B cell (primary cell): ENCODE results near the gene PDCD1LG2. TPM values are rescaled to one million over a fixed set of nuclear protein-coding genes. Genes with fewer than 3 reads are reported as not detected.

Source experiments
- ATAC-seq: fragments of 200-7000 bp; cut with Tn5 transposase; one replicate; pipeline ENCODE4 v1.10.0; 2021; ENCODE audit warnings: low read depth, mild to moderate bottlenecking, moderate number of reproducible peaks, moderate library complexity
- CTCF ChIA-PET: fragments of 350-600 bp; sonication (Branson Sonifier 250); formaldehyde crosslinking; loops from one replicate; lab custom pipeline; 2021; ENCODE audit warnings: antibody characterized with exemption, inconsistent platforms; lab: Charles Lee
- POLR2A ChIA-PET: fragments of 350-600 bp; sonication (Branson Sonifier 250); formaldehyde crosslinking; loops from one replicate; lab custom pipeline; 2021; ENCODE audit warnings: antibody characterized with exemption; lab: Charles Lee
- DNase-seq: peaks from one replicate; pipeline ENCODE4 v3.0.0; 2013
- H2AFZ ChIP-seq: 2 replicates; pipeline ENCODE4 v1.6.1; 2012; ENCODE audit warnings: mild to moderate bottlenecking, low read depth, low read length; ENCODE audit not compliant: insufficient read depth, poor library complexity, severe bottlenecking
- H3K27ac ChIP-seq, 2 donors: 1 replicate in 1 of 2; 2 replicates in 1 of 2; pipeline ENCODE4 v1.5.1; 2012 to 2013; ENCODE audit warnings: low read length in 2 of 2, mild to moderate bottlenecking in 2 of 2, moderate library complexity in 1 of 2
- H3K27me3 ChIP-seq, 4 experiments: fragments of 200-600 bp in 1 of 4; sonication (generic) in 1 of 4; replicated peaks in 1 of 4; 1 replicate in 2 of 4; 2 replicates in 2 of 4; pipeline versions ENCODE4 v1.6.1 to v1.7.0; 2013 to 2016; ENCODE audit warnings: low read length in 3 of 4, mild to moderate bottlenecking in 2 of 4, mixed read lengths in 1 of 4, moderate library complexity in 1 of 4; ENCODE audit not compliant: insufficient read depth in 4 of 4, control insufficient read depth in 3 of 4; ENCODE audit errors: control extremely low read depth in 1 of 4
- H3K36me3 ChIP-seq, 2 experiments: replicated peaks in 1 of 2; 1 replicate in 1 of 2; 2 replicates in 1 of 2; pipeline versions ENCODE4 v1.6.1 to v1.7.1; 2013; ENCODE audit warnings: low read length in 1 of 2; ENCODE audit not compliant: insufficient read depth in 2 of 2, control insufficient read depth in 1 of 2; ENCODE audit errors: control extremely low read depth in 1 of 2, extremely low read depth in 1 of 2
- H3K4me1 ChIP-seq, 2 donors: fragments of 200-600 bp in 1 of 2; sonication (generic) in 1 of 2; 1 replicate in 1 of 2; 2 replicates in 1 of 2; pipeline versions ENCODE4 v1.5.1 to v1.6.1; 2013 to 2017; ENCODE audit warnings: low read length in 2 of 2; ENCODE audit not compliant: control insufficient read depth in 2 of 2, insufficient read depth in 2 of 2
- H3K4me2 ChIP-seq: replicated peaks from 2 replicates; pipeline ENCODE3; 2012; ENCODE audit warnings: mild to moderate bottlenecking, low read depth, low read length; ENCODE audit not compliant: poor library complexity, severe bottlenecking
- H3K4me3 ChIP-seq, 5 experiments: fragments of 200-600 bp in 1 of 5; sonication (generic) in 1 of 5; 1 replicate in 3 of 5; 2 replicates in 2 of 5; pipeline versions ENCODE4 v1.5.1 to v1.7.0; 2011 to 2016; ENCODE audit warnings: low read length in 4 of 5, mild to moderate bottlenecking in 4 of 5, low read depth in 2 of 5, control low read depth in 1 of 5, moderate library complexity in 1 of 5; ENCODE audit not compliant: insufficient read depth in 1 of 5; ENCODE audit errors: control extremely low read depth in 1 of 5, extremely low read depth in 1 of 5
- H3K79me2 ChIP-seq: fragments of 200-600 bp; sonication (generic); one replicate; pipeline ENCODE4 v1.6.0; 2016; ENCODE audit warnings: low read length; ENCODE audit not compliant: control insufficient read depth, insufficient read depth
- H3K9ac ChIP-seq: fragments of 200-600 bp; sonication (generic); 2 replicates; pipeline ENCODE4 v1.6.1; 2017; ENCODE audit warnings: mild to moderate bottlenecking, low read length, moderate library complexity
- H3K9me3 ChIP-seq, 3 donors: one replicate each; pipeline versions ENCODE4 v1.6.1 to v1.7.1; 2013; ENCODE audit warnings: low read length in 2 of 3; ENCODE audit not compliant: control insufficient read depth in 2 of 3, insufficient read depth in 1 of 3; ENCODE audit errors: control extremely low read depth in 1 of 3
- H4K20me1 ChIP-seq: 2 replicates; pipeline ENCODE4 v1.6.0; 2012; ENCODE audit warnings: mild to moderate bottlenecking, low read length; ENCODE audit not compliant: insufficient read depth, control insufficient read depth, poor library complexity, severe bottlenecking
- H3K27ac Mint-ChIP-seq: one replicate; pipeline ENCODE4 v1.8.0; 2021; ENCODE audit warnings: mixed read lengths
- H3K27me3 Mint-ChIP-seq: one replicate; pipeline ENCODE4 v1.8.0; 2021; ENCODE audit warnings: mixed read lengths
- H3K4me1 Mint-ChIP-seq: one replicate; pipeline ENCODE4 v1.8.0; 2021; ENCODE audit warnings: mixed read lengths
- H3K4me3 Mint-ChIP-seq: one replicate; pipeline ENCODE4 v1.8.0; 2021; ENCODE audit warnings: mixed read lengths
- H3K9me3 Mint-ChIP-seq: one replicate; pipeline ENCODE4 v1.8.0; 2022; ENCODE audit warnings: mixed read lengths; ENCODE audit not compliant: insufficient read depth
- CTCF ChIP-seq: fragments of 200-600 bp; IDR thresholded peaks from one replicate; pipeline ENCODE4 v1.8.0; 2022; ENCODE audit warnings: antibody characterized with exemption, mild to moderate bottlenecking
- EZH2 ChIP-seq: IDR thresholded peaks from 2 replicates; pipeline ENCODE4 v1.6.1; 2012; ENCODE audit warnings: borderline replicate concordance, low read depth, mild to moderate bottlenecking, moderate library complexity, low read length; ENCODE audit not compliant: insufficient read depth, poor library complexity, severe bottlenecking
- WGBS: methylation state at CpG from one replicate; pipeline ENCODE4 v1.1.5; 2013; ENCODE audit warnings: missing lambda C conversion rate; ENCODE audit not compliant: insufficient coverage; 5-methylcytosine and 5-hydroxymethylcytosine counted together
- intact Hi-C: fragments of 100-400 bp; cut with micrococcal nuclease; formaldehyde crosslinking; loops from one replicate; pipeline ENCODE4 v1.10.0; 2022
- polyA plus RNA-seq: library from polyadenylated mRNA; depleted of rRNA; stranded (reverse); fragments of >200 nt; gene quantifications from 2 replicates; pipeline ENCODE4 v1.2.3, GENCODE V29; 2012
- total RNA-seq, 2 donors: library from RNA; stranded (reverse); fragments of 120-200 nt in 1 of 2; gene quantifications; 1 replicate in 1 of 2; 2 replicates in 1 of 2; pipeline versions ENCODE4 v1.2.3 to v1.2.4, GENCODE V29; 2013 to 2022

The PDCD1LG2 gene
- total and polyA plus RNA-seq, 2 donors (not counting 1 experiment from before 2014, with no cell fraction given): 0.67 TPM; not detected in 1

- Histone ChIP-seq H3K4me1 (peaks cover 11 to 17% of the 10 kb centered on the region in 2 donors), H4K20me1 (no peaks in the 10 kb centered on the region), H3K9me3 (no peaks in the 10 kb centered on the region), H3K36me3 (no peaks in the 10 kb centered on the region), H3K4me2 (no peak overlapping the region), H3K4me3 (no peak overlapping the region), H3K27ac (no peak overlapping the region), H3K27me3 (no peaks in the 10 kb centered on the region), H3K9ac (no peak overlapping the region), H2AFZ (no peak overlapping the region), H3K79me2 (no peaks in the 10 kb centered on the region)
- H3K9me3 Mint-ChIP-seq: no peaks in the 10 kb centered on the region
- TF ChIP-seq CTCF (no peak), EZH2 (no peak)
- DNase-seq (no peak), ATAC-seq (no peak)
- no peak overlapping the region for H3K27ac Mint-ChIP-seq
- CTCF ChIA-PET: no interaction called here
- intact Hi-C loops: no loop called here
- POLR2A ChIA-PET: no interaction called here
- no CpG with 5 or more reads among the region's 4 CpGs for WGBS
- no peak overlapping the region for H3K4me3 Mint-ChIP-seq
- H3K4me1 Mint-ChIP-seq: peaks cover 19% of the 10 kb centered on the region
- no peaks in the 10 kb centered on the region for H3K27me3 Mint-ChIP-seq
Observed at GRCh38 chr9:5553211-5553610, 42.9 kb downstream of the PDCD1LG2 start.

- Histone ChIP-seq H3K9ac (no peak overlapping the region), H3K27ac (no peak overlapping the region), H3K4me1 (peaks cover 21 to 28% of the 10 kb centered on the region in 2 donors), H4K20me1 (no peaks in the 10 kb centered on the region), H3K79me2 (no peaks in the 10 kb centered on the region), H3K36me3 (no peaks in the 10 kb centered on the region), H3K27me3 (no peaks in the 10 kb centered on the region), H2AFZ (no peak overlapping the region), H3K9me3 (no peaks in the 10 kb centered on the region), H3K4me3 (no peak overlapping the region), H3K4me2 (no peak overlapping the region)
- CTCF ChIA-PET: interaction anchor here (1.0 kb wide), 1 partner anchor 31 kb away, joined by 3 read pairs; no protein-coding TSS in a partner anchor
- no peak for TF ChIP-seq EZH2
- no peak for TF ChIP-seq CTCF
- no peak overlapping the region for H3K27ac Mint-ChIP-seq
- H3K27me3 Mint-ChIP-seq: no peaks in the 10 kb centered on the region
- no peaks in the 10 kb centered on the region for H3K9me3 Mint-ChIP-seq
- POLR2A ChIA-PET: no interaction called here
- intact Hi-C loops: no loop called here
- ATAC-seq (no peak), DNase-seq (no peak)
- no peak overlapping the region for H3K4me3 Mint-ChIP-seq
- peaks cover 28% of the 10 kb centered on the region for H3K4me1 Mint-ChIP-seq
- WGBS: no CpG with 5 or more reads among the region's 4 CpGs
Observed at GRCh38 chr9:5554254-5554653, 43.9 kb downstream of the PDCD1LG2 start.
